H1 (cell line): ENCODE measurements around the gene FRY. TPM values are rescaled to one million over a fixed set of nuclear protein-coding genes. Genes with fewer than 3 reads are reported as not detected.

Experiments
- CEBPB ChIP-seq: IDR thresholded peaks from 2 replicates; pipeline ENCODE4 v1.6.1; 2012; ENCODE audit warnings: low read depth, low read length
- HDAC2 ChIP-seq, 2 experiments: fragments of 300-600 bp in 1 of 2; sonication (generic) in 1 of 2; IDR thresholded peaks; 2 replicates each; pipeline ENCODE4 v1.6.1; 2011 to 2012; ENCODE audit warnings: low read depth in 2 of 2, low read length in 2 of 2, mild to moderate bottlenecking in 2 of 2, moderate library complexity in 2 of 2, borderline replicate concordance in 1 of 2, inconsistent platforms in 1 of 2
- KDM4A ChIP-seq: IDR thresholded peaks from one replicate; pipeline ENCODE4 v1.7.1; 2012; ENCODE audit warnings: low read depth, mild to moderate bottlenecking, moderate library complexity, low read length, inconsistent platforms; ENCODE audit not compliant: severe bottlenecking
- YY1 ChIP-seq: IDR thresholded peaks from 2 replicates; pipeline ENCODE4 v1.6.1; 2011; ENCODE audit warnings: low read depth, mild to moderate bottlenecking, low read length
- polyA plus RNA-seq, 7 experiments: library from polyadenylated mRNA; depleted of rRNA in 3 of 7; stranded (reverse) in 5 of 7; unstranded in 2 of 7; fragments of >200 nt in 5 of 7; fragments of 200-250 nt in 2 of 7; gene quantifications; 1 replicate in 5 of 7; 2 replicates in 1 of 7; 4 replicates in 1 of 7; pipeline versions ENCODE4 v1.2.1 to v1.2.3, GENCODE V29; 2011 to 2013; ENCODE audit warnings: missing spikeins in 2 of 7, mixed read lengths in 2 of 7
- total RNA-seq: library from RNA; stranded (reverse); fragmentation: NEBNext Ultra II Directional; extraction: Animal tissue kit (Norgen Biotek cat#: 25700); gene quantifications from 2 replicates; pipeline ENCODE4 v1.2.1, GENCODE V29; 2021

FRY gene
- total and polyA plus RNA-seq, 2 of the 8 experiments (the other 6 are each of a cell fraction or from before 2014, with no cell fraction given): 4.3 to 9.2 TPM

DNA sequence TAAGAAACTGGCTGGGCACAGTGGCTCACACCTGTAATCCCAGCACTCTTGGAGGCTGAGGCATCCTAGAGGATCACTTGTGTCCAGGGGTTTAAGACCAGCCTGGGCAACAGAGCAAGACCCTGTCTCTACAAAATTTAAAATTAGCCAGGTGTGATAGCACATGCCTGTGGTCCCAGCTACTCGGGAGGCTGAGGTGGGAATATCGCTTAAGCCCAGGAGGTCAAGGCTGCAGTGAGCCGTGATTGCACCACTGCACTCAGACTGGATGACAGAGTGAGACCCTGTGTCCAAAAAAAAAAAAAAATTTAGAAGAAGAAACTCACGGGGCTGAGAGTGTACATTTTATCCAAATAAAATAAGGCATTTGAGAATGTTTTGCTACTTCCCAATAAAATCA lies 224.7 kb downstream of the FRY start (continued):
- TF ChIP-seq KDM4A: no peak
- TF ChIP-seq HDAC2 (IDR thresholded peaks at IDR 0.05; ENCODE audit: borderline replicate concordance in 1 of 2, low read depth in 2 of 2, low read length in 2 of 2): no peak
- TF ChIP-seq CEBPB: no peak
- TF ChIP-seq YY1: no peak
